NB4 (cell line): ENCODE measurements around the gene CCN6.

Experiments
- CTCF ChIP-seq: IDR thresholded peaks from one replicate; pipeline ENCODE4 v1.5.1; 2012; ENCODE audit warnings: low read depth, low read length
- MAX ChIP-seq: IDR thresholded peaks from 2 replicates; pipeline ENCODE4 v1.6.1; 2011; ENCODE audit warnings: low read depth, low read length
- MYC ChIP-seq: IDR thresholded peaks from 2 replicates; pipeline ENCODE4 v1.6.1; 2011; ENCODE audit warnings: low read depth, low read length
- POLR2A ChIP-seq: IDR thresholded peaks from 2 replicates; pipeline ENCODE4 v1.6.1; 2011; ENCODE audit warnings: mild to moderate bottlenecking; ENCODE audit not compliant: insufficient read length; ENCODE audit errors: extremely low read depth

GRCh38 chr6:112041535-112041934 is 12.4 kb upstream of the CCN6 start:
- no peak for TF ChIP-seq CTCF
- no peak for TF ChIP-seq MAX
- no peak for TF ChIP-seq MYC
- TF ChIP-seq POLR2A, result no peak
